ENCODE results near the gene YIPF3.
"Not testable (repeated sequence)": the region's sequence is repeated elsewhere in the genome, so short reads cannot be mapped to it uniquely, and the experiment has no call there.

YIPF3 gene

DNA sequence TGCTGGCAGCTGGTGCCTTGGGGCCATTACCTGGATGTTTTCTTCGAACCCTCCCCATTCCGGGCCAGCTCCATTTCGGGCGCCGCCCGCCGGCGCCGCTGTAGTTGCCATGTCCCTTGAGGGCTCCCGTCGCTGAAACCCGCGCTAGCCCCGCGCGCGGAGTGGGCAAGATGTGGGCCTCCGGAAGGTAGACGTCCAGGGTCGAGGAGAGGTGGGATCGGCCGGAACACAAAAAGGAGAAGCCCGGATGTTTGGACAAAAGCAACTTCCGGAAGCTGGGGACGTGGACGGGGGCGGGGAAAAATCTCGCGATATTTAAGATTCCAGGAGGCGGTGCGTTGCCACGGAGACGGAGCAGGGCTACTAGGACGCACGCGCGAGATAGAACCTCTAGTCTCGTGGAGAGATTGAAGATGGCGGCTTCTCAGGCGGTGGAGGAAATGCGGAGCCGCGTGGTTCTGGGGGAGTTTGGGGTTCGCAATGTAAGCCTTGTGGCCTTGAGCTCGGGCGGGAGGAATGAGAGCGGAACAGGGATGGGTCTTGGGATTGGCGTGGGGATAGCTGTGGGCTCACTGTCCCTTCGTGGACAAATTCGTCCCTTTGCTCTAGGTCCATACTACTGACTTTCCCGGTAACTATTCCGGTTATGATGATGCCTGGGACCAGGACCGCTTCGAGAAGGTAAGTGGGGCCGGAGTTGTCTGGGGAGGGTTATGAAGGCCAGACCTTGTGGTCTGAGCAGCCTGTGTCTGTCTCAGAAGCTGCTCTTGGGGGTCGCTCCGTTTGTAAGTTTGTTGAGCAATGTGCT lies at the start of gene YIPF3, which contains the start of gene POLR1C:
YIPF3 (minus strand) TSS at position 230 of the 808 bp plus-strand sequence; CDS start at position 111, 119 bp downstream.
POLR1C (plus strand) TSS at position 393 of the 808 bp plus-strand sequence; CDS start at position 414, 21 bp downstream.
- peak; percentile 100 for DNase-seq

GRCh38 chr6:43559328-43559727 lies 42.6 kb upstream of the YIPF3 start:
- DNase-seq = no peak

DNA sequence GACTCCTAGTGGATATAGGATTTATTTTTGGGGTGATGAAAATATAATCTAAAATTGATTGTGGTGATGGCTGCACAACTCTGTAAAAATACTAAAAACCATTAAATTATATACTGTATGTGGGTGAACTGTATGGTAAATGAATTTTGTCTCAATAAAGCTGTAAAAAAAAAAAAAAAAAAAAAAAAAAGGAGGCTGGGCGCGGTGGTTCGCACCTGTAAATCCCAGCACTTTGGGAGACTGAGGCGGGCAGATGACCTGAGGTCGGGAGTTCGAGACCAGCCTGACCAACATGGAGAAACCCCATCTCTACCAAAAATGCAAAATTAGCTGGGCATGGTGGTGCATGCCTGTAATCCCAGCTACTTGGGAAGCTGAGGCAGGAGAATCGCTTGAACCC lies 40.9 kb upstream of the YIPF3 start:
- DNase-seq = not testable (repeated sequence)

- no peak for DNase-seq
Measured at GRCh38 chr6:43547222-43547621, 30.5 kb upstream of the YIPF3 start.

DNA sequence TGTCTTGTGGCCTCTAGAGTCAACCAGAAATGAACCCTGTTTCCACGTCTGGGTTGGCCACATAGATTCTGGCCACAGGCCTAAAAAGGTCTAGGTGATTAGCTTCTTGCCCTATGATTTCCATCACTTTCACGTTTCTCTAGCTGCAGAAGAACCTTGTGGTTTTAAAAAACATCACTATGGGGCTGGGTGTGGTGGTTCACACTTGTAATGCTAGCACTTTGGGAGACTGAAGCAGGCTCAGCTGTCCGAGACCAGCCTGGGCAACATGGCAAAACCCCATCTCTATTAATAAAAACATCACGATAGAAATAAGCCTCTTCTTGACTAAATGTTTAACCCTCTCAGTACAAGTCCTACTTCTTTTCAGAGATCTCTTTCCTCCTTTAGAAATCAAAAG lies 27.7 kb upstream of the YIPF3 start:
- no peak for DNase-seq

- no peak for DNase-seq
Measured at GRCh38 chr6:43541774-43542471, 25.2 kb upstream of the YIPF3 start.

- no peak for DNase-seq
Measured at GRCh38 chr6:43540507-43540906, 23.8 kb upstream of the YIPF3 start.

DNA sequence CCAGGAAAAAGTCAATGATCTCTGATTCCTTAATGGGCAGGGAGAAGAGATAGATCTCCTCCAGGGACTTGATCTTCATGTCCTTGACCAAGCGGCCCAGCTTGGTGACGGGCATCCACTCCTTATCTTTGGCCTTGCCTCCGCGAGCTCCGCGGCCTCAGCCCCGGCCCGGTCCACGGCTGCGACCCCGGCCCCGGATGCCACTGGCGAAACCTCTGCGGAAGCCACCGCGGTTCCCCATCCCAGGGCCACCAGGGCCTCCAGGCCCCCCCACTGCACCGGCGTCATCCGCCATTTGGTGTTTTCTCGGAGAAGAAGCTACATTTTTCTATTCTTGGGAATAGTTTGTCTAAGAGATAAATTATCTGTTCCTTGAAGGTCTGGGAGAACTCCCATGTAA lies 22.7 kb upstream of the YIPF3 start:
- DNase-seq = not testable (repeated sequence)

GRCh38 chr6:43538986-43539385 lies 22.3 kb upstream of the YIPF3 start:
- not testable (repeated sequence) for DNase-seq

GRCh38 chr6:43532201-43532600 lies 15.5 kb upstream of the YIPF3 start:
- DNase-seq = no peak

GRCh38 chr6:43524483-43524961 lies 7.8 kb upstream of the YIPF3 start:
- no peak for DNase-seq

DNA sequence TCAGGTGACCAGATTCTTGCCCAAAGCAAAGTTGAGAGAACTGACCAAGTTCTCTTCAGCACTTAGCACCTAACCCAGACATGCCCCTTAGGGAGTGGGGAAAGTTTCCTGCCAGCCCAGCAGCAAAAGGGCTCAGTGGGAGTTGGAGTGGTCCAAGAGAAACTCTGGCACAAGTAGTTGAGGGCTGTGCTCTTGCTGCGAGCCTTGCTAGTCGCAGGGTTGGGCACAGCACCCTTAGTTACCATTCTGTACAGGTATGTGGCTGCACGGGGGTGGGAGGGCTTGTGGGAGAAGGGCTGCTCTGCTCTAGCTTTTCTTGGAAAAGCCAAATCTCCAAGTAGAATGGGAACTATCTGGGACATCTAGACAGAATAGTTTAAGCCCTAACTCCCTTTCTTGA lies 6.6 kb upstream of the YIPF3 start:
- no peak for DNase-seq

DNA sequence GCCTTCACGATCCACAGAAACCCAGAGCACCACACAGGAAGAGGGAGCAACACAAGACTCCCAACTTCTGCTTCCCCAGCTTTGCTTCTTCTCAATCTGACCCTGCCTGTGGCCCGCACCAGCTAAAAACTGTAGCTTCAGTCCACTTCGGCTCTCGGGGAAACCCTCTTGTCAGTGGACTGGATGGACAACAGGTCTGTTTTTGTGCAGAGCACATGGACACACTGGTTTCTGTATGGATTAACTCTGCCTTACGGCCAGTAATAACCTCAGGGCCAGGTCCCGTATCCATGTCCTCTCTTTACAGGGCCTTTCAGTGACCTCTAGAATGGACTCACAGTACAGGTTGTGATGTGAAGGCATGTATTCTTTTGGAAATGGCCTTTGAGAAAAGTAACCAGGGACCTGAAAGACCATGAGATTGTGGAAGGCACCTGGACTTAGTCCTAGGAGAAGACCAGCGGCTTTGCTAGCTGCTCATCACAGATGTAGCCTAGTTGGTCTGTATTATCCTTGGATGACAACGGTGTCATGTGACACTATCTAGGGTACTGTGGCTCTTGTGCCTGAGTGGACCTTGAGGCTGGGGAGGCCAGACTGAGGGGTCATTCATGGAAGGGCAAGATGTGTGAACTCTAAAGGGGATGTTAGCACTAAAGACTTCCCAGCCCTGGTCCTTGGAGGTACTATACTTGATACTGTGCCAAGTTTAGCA lies 6.0 kb upstream of the YIPF3 start:
- no peak for DNase-seq

DNA sequence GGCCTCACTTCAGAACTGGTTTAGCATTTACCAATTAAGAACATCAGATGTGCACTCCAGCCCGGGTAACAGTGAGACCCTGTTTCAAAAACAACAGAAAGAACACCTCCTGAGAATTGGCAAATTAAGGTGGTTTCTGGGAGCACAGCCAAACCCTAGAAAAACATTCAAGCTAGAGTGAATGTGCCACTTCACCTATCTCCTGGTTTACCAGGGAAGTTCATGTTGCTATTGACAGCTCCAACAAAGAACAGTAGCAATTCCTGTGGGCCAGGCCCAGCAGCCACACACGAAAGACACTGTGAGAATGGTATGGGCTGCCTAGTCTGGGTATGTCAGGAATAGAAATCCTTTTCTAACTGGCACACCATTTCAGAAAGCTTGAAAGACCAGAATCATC lies 5.1 kb upstream of the YIPF3 start:
- no peak for DNase-seq

GRCh38 chr6:43520097-43520496 lies 3.4 kb upstream of the YIPF3 start:
- DNase-seq = no peak

DNA sequence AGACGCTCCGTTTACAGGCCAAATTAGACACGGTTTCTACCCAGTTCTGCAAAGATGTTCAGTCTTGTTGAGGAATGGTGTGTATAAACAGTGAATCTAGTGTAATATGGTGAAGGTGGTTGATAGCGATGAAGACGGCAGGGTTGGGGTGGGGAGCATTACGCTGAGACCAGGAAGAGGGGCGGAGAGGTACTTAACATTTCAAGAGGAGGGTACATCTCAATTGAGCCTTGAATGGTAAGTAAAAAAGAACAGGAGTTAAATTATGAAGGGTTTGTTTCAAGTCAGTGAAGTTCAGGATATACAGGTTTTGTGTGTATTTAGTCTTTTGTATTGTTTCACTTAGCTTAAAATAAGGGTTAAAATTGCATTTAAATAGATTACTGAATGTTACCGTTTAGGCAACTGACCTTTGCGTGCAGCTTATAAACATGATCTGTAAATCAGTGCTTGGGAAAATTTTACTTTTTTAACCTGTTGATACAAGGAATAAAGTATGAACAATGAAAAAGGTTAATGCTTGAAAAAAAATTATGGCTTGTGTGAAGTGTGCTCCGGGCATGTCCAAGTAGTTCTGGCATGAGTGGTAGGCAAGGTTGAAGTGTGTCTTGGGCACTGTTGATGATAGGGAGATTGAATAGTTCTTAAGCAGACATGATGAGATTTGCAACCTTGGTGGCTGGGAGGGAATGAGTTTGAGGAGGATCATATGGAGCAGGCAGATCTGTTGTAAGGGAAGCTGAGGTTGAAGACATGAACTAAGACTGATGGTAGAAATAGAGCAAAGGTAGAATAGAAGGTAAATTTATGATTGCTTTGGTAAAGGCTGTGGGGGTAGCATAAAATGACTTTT lies 1.0 kb upstream of the YIPF3 start:
- peak; percentile 53 for DNase-seq

DNA sequence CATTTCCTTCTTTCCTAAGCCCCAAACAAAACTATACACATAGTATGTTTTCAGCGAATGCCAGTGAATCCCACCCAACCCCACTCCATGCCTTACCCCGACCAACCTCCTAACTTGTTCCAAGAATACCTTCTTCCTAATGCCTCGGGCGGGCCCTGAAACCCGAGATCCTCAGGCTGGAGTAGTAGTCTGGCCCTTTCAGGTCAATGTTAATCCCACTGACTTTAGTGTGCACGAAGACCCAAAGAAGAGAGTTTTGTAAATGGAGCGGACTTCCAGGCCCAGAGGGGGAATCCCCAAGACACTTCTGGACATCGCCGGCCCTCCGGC lies 394 bp downstream of the YIPF3 start:
- DNase-seq = no peak

GRCh38 chr6:43515808-43516207 lies 918 bp downstream of the YIPF3 start:
- DNase-seq = no peak

GRCh38 chr6:43511824-43512415 lies 4.8 kb downstream of the YIPF3 start:
- DNase-seq = no peak

- no peak for DNase-seq
Measured at GRCh38 chr6:43510827-43511163, 5.9 kb downstream of the YIPF3 start.

- DNase-seq = peak; percentile 85
Measured at GRCh38 chr6:43509984-43510826, 6.5 kb downstream of the YIPF3 start, which contains the start of gene LRRC73. LRRC73 (minus strand) TSS chr6:43510346; CDS start chr6:43509785, 561 bp downstream.
